ENCODE data around the gene DOK5.

DOK5 gene

GRCh38 chr20:54629632-54630031, 154.2 kb downstream of the DOK5 start:
- no peak overlapping the region for H3K27ac Mint-ChIP-seq
- no peaks in the 10 kb centered on the region for H3K27me3 Mint-ChIP-seq (ENCODE audit: low read depth, poor library complexity)
- peaks cover 31% of the 10 kb centered on the region for H3K4me1 Mint-ChIP-seq
- no peaks in the 10 kb centered on the region for H3K9me3 Mint-ChIP-seq
- DNase-seq: no peak
- H3K36me3 Mint-ChIP-seq (ENCODE audit: low read depth): no peaks in the 10 kb centered on the region
- TF ChIP-seq CTCF (IDR thresholded peaks at IDR 0.05): no peak
- H3K4me3 Mint-ChIP-seq: no peak overlapping the region

GRCh38 chr20:54630582-54630981, 155.2 kb downstream of the DOK5 start:
- Mint-ChIP-seq H3K4me3 (no peak overlapping the region), H3K36me3 (ENCODE audit: low read depth) (no peaks in the 10 kb centered on the region), H3K27ac (no peak overlapping the region), H3K27me3 (ENCODE audit: low read depth, poor library complexity) (no peaks in the 10 kb centered on the region), H3K4me1 (peaks cover 22% of the 10 kb centered on the region), H3K9me3 (no peaks in the 10 kb centered on the region)
- no peak for DNase-seq
- TF ChIP-seq CTCF (IDR thresholded peaks at IDR 0.05): no peak

- DNase-seq: no peak
- Mint-ChIP-seq H3K9me3 (peaks cover 4% of the 10 kb centered on the region), H3K4me1 (peaks cover 18% of the 10 kb centered on the region), H3K27me3 (ENCODE audit: low read depth, poor library complexity) (peaks cover 4% of the 10 kb centered on the region), H3K4me3 (no peak overlapping the region), H3K36me3 (ENCODE audit: low read depth) (no peaks in the 10 kb centered on the region), H3K27ac (no peak overlapping the region)
- no peak for TF ChIP-seq CTCF (IDR thresholded peaks at IDR 0.05)
These were observed 155.7 kb downstream of the DOK5 start for GRCh38 chr20:54631059-54631458.

GRCh38 chr20:54633374-54634355, 158.3 kb downstream of the DOK5 start:
- Mint-ChIP-seq H3K4me3 (no peak overlapping the region), H3K36me3 (ENCODE audit: low read depth) (no peaks in the 10 kb centered on the region), H3K4me1 (peaks cover 12% of the 10 kb centered on the region), H3K27me3 (ENCODE audit: low read depth, poor library complexity) (peaks cover 6% of the 10 kb centered on the region), H3K27ac (no peak overlapping the region), H3K9me3 (peaks cover 23% of the 10 kb centered on the region)
- TF ChIP-seq CTCF (IDR thresholded peaks at IDR 0.05): no peak
- DNase-seq: no peak

GRCh38 chr20:54636575-54636974, 161.2 kb downstream of the DOK5 start:
- Mint-ChIP-seq H3K4me1 (peaks cover 12% of the 10 kb centered on the region), H3K9me3 (peaks cover 23% of the 10 kb centered on the region), H3K27ac (no peak overlapping the region), H3K4me3 (no peak overlapping the region), H3K27me3 (ENCODE audit: low read depth, poor library complexity) (peaks cover 6% of the 10 kb centered on the region), H3K36me3 (ENCODE audit: low read depth) (no peaks in the 10 kb centered on the region)
- TF ChIP-seq CTCF (IDR thresholded peaks at IDR 0.05): no peak
- no peak for DNase-seq

GRCh38 chr20:54639941-54640340, 164.5 kb downstream of the DOK5 start:
- Mint-ChIP-seq H3K9me3 (peaks cover 23% of the 10 kb centered on the region), H3K27me3 (ENCODE audit: low read depth, poor library complexity) (peaks cover 6% of the 10 kb centered on the region), H3K36me3 (ENCODE audit: low read depth) (no peaks in the 10 kb centered on the region), H3K27ac (no peak overlapping the region), H3K4me3 (no peak overlapping the region), H3K4me1 (peaks cover 5% of the 10 kb centered on the region)
- DNase-seq: no peak
- no peak for TF ChIP-seq CTCF (IDR thresholded peaks at IDR 0.05)
